Type B pancreatic cell (in vitro differentiated cells): ENCODE data around the gene GOLT1B. TPM values are rescaled to one million over a fixed set of nuclear protein-coding genes. Genes with fewer than 3 reads are reported as not detected.

Source experiments
- DNase-seq: peaks from one replicate; pipeline ENCODE4 v3.0.0; 2021; ENCODE audit warnings: mixed read lengths; ENCODE audit not compliant: unreplicated experiment; ENCODE audit errors: extremely low spot score
- H3K27ac Mint-ChIP-seq: 2 replicates; pipeline ENCODE4 v1.8.0; 2021; ENCODE audit warnings: mild to moderate bottlenecking, mixed read lengths
- H3K27me3 Mint-ChIP-seq: 2 replicates; pipeline ENCODE4 v1.8.0; 2021; ENCODE audit warnings: mixed read lengths
- H3K36me3 Mint-ChIP-seq: 2 replicates; pipeline ENCODE4 v1.8.0; 2021; ENCODE audit warnings: mixed read lengths
- H3K4me1 Mint-ChIP-seq: one replicate; pipeline ENCODE4 v1.8.0; 2021; ENCODE audit warnings: mixed read lengths; ENCODE audit not compliant: unreplicated experiment
- H3K4me3 Mint-ChIP-seq: 2 replicates; pipeline ENCODE4 v1.8.0; 2021; ENCODE audit warnings: mild to moderate bottlenecking, mixed read lengths
- H3K9me3 Mint-ChIP-seq: 2 replicates; pipeline ENCODE4 v1.8.0; 2021; ENCODE audit warnings: mixed read lengths
- total RNA-seq: library from RNA; stranded (reverse); gene quantifications from 2 replicates; pipeline ENCODE4 v1.2.1, GENCODE V29; 2021; ENCODE audit warnings: low replicate concordance
- TF ChIP-seq, protein P1 (sequence below): fragments of 200-600 bp; sonication (generic); conservative IDR thresholded peaks from 2 replicates; pipeline ENCODE4 v1.5.0; 2021; ENCODE audit warnings: antibody characterized with exemption, mild to moderate bottlenecking

GOLT1B gene
- total RNA-seq, 1 donor from 2014 or later: 36.3 TPM

DNA sequence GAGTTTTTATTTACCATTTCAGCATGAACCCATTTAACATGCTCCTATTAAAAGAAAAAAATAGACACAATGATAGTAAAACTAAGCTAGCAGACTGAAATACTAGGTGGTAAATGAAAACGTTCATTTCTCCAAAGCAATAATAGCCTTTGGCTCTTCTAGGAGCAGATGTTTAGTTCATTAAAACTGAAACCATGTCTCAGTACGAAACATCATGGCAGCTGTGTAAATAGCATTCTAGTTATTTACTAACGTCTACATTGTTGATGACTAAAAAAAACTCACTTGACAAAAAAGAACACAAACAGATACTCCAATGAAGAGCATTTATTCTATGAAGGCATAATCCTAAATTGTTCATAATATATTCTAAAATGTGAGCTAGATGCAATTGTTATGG is 18.1 kb upstream of the GOLT1B start:
- Mint-ChIP-seq H3K27me3 (no peaks in the 10 kb centered on the region), H3K4me3 (no peak overlapping the region), H3K36me3 (peaks cover 19% of the 10 kb centered on the region), H3K27ac (no peak overlapping the region), H3K9me3 (no peaks in the 10 kb centered on the region), H3K4me1 (no peaks in the 10 kb centered on the region)
- TF ChIP-seq, protein P1, sequence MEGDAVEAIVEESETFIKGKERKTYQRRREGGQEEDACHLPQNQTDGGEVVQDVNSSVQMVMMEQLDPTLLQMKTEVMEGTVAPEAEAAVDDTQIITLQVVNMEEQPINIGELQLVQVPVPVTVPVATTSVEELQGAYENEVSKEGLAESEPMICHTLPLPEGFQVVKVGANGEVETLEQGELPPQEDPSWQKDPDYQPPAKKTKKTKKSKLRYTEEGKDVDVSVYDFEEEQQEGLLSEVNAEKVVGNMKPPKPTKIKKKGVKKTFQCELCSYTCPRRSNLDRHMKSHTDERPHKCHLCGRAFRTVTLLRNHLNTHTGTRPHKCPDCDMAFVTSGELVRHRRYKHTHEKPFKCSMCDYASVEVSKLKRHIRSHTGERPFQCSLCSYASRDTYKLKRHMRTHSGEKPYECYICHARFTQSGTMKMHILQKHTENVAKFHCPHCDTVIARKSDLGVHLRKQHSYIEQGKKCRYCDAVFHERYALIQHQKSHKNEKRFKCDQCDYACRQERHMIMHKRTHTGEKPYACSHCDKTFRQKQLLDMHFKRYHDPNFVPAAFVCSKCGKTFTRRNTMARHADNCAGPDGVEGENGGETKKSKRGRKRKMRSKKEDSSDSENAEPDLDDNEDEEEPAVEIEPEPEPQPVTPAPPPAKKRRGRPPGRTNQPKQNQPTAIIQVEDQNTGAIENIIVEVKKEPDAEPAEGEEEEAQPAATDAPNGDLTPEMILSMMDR: no peak
- no peak for DNase-seq

DNA sequence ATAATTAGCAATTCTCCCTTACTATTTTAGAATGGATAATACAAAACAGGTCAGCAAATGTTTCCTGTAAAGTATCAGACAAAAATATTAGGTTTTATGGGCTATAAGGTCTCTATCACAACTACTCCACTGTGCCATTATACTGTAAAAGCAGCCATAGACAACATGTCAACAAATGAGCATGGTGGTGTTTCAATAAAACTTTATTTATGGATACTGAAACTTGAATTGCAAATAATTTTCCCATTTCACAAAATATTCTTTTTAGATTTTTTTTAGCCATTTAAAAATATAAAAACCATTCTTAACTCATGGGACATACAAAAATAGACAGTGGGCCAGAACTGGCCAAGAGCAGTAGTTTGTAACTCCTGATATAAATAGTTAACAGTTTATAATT is 15.6 kb upstream of the GOLT1B start:
- no peak overlapping the region for H3K4me3 Mint-ChIP-seq
- H3K27ac Mint-ChIP-seq: no peak overlapping the region
- no peaks in the 10 kb centered on the region for H3K27me3 Mint-ChIP-seq
- H3K4me1 Mint-ChIP-seq: no peaks in the 10 kb centered on the region
- DNase-seq: no peak
- TF ChIP-seq, protein P1: no peak
- no peaks in the 10 kb centered on the region for H3K9me3 Mint-ChIP-seq
- peaks cover 34% of the 10 kb centered on the region for H3K36me3 Mint-ChIP-seq

DNA sequence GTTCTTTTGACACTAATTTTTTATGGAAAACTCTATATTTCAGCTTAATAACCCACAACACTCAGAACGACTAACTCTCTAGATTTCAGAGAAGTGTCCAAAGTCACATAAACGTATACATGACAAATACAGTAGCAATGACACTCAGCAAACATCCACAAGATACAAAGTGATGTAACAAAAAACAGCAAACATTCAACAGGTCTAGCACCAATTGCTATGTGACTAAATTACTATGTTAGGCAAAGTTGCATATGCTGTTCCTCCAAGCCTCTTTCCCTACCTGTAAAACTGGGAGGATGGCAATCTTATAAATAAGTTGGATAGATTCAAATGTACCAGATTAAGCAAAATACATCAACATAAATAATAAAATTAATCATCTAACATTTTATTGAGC is 1.8 kb upstream of the GOLT1B start:
- TF ChIP-seq, protein P1: no peak
- Mint-ChIP-seq H3K27ac (no peak overlapping the region), H3K4me1 (peaks cover 8% of the 10 kb centered on the region), H3K36me3 (peaks cover 4% of the 10 kb centered on the region), H3K27me3 (no peaks in the 10 kb centered on the region), H3K9me3 (no peaks in the 10 kb centered on the region), H3K4me3 (peak overlapping the region; percentile 37)
- DNase-seq: no peak

DNA sequence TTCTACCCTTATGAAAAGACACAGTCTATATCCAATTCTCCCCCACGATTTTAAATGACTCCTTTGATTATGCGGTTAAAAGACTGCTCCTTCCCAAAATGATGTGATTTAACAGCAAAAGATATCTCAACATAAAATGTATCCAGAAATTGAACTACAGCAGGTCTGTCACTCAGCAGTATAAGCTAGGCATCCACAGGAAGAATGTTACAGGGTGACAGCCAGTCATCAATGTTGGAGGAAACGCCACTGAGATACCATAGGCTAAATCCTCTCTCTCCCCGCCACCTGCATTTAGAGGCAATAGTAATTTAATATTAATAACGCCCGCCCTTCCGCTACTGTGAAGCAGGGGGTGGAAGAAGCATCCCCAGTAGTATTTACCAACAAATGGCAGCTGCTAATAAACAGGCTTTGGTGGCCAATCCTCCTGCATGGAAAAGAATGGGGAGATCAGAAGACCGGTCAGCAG is 767 bp upstream of the GOLT1B start:
- H3K4me3 Mint-ChIP-seq: no peak overlapping the region
- no peaks in the 10 kb centered on the region for H3K9me3 Mint-ChIP-seq
- peaks cover 4% of the 10 kb centered on the region for H3K36me3 Mint-ChIP-seq
- no peak for DNase-seq
- TF ChIP-seq, protein P1: no peak
- H3K27me3 Mint-ChIP-seq: no peaks in the 10 kb centered on the region
- peaks cover 8% of the 10 kb centered on the region for H3K4me1 Mint-ChIP-seq
- no peak overlapping the region for H3K27ac Mint-ChIP-seq

DNA sequence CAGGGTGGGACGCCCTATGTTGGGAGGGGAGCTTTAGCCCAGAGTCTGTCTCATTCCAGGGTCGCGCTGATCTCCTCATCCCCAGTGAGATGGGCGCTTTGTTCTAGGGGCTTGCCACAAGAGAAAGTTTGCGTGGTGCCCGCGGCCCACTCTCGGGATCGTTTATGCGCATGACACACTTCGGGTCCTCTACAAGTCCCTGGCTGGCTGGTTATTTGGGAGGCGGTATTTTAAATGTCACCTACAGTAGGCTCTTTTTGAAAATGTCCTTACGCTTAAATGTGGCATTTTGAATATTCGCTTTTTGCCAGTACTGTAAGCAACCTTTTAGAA is 541 bp downstream of the GOLT1B start:
- Mint-ChIP-seq H3K27me3 (no peaks in the 10 kb centered on the region), H3K4me3 (no peak overlapping the region), H3K27ac (no peak overlapping the region), H3K36me3 (peaks cover 4% of the 10 kb centered on the region), H3K9me3 (no peaks in the 10 kb centered on the region), H3K4me1 (peaks cover 8% of the 10 kb centered on the region)
- TF ChIP-seq, protein P1: no peak
- no peak for DNase-seq

DNA sequence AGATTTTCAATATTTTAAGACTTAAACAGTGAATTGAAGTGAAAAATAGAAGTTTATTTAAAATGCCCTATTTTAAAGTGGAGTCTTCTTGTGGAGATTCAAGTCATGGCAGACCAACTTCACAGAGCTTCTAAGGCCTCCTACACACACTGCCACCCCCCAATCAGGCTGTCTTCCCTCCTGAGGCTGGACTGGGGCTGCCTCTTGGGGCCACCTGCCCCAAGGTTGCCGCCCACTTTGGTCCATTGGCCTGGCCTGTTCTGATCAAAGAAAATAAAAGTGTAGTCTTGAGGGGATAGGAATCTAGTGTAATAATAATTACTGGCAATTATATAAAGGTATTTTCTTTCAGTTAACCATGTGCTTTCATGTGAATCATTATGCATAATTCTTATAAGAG is 1.3 kb downstream of the GOLT1B start:
- Mint-ChIP-seq H3K9me3 (no peaks in the 10 kb centered on the region), H3K4me1 (peaks cover 8% of the 10 kb centered on the region), H3K36me3 (peaks cover 4% of the 10 kb centered on the region), H3K27me3 (no peaks in the 10 kb centered on the region), H3K27ac (no peak overlapping the region), H3K4me3 (no peak overlapping the region)
- no peak for DNase-seq
- TF ChIP-seq, protein P1: no peak
